ENCODE results near the gene HMG20B.
"Not testable (repeated sequence)": the region's sequence is repeated elsewhere in the genome, so short reads cannot be mapped to it uniquely, and the experiment has no call there.

HMG20B gene

DNA sequence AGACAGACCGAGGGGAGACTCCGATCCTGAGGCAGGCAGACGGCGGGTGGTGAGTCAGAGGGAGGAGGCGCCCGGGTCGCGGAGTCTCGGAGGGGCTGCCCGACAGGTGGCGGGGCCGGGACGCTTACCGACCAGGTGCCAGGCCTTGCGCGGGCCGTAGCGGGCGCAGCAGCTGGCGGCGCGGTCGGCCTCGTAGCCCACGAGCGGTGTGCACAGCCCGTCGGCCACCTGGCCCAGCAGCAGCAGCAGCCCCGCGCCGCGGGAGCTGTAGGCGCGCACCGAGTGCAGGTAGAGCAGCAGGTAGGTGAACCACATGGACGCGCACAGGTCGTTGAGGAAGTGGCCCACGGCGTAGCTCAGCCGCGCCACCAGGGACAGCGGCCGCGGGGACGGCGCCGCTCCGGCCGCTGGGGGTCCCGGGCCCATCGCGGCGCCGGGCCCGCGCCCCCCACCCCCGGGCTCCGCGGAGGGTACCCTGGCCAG is 15.7 kb upstream of the HMG20B start:
- DNase-seq = peak; percentile 73 to 76

DNA sequence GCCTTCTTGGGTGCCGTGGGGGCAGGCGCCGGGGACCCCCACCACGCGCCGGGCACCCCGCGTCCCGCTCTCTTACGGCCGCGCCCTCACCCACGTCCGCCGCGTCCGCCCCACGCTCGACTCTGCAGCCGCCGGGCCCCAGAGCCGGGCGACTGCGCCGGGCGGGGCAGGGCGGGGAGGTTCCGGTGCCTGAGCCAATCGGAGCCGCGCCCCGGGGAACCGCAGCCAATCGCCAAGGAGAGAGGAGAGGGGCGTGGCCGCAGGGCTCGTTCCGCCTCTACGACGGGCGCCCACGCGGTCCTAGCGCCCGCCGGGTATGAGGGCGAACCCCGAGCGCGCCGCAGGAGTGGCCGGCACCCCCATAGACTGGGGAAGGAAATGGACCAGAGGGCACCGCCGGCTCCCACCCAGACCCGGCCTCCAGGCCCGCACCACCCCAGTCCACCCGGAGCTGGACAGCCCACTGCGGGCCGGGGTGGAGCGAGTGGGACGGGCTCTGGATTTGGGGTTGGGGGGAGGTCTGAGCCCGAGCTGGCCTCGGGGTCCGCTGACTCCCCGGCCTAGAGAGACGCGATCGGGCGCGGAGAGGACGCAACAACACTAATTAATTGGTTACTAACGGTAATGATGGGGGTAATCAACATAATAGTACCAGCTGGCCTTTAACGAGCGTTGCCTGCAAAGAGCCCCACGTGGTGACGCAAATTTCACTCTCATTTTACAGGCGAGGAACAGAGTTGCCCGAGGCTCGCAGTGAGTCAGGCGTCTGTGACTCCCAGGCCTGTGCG is 15.1 kb upstream of the HMG20B start, which contains the start of gene MFSD12:
Gene MFSD12 (minus strand): TSS at position 126 of the 788 bp plus-strand sequence. CDS start 183 bp downstream, outside the sequence.
- DNase-seq = peak; percentile 97 to 98

DNA sequence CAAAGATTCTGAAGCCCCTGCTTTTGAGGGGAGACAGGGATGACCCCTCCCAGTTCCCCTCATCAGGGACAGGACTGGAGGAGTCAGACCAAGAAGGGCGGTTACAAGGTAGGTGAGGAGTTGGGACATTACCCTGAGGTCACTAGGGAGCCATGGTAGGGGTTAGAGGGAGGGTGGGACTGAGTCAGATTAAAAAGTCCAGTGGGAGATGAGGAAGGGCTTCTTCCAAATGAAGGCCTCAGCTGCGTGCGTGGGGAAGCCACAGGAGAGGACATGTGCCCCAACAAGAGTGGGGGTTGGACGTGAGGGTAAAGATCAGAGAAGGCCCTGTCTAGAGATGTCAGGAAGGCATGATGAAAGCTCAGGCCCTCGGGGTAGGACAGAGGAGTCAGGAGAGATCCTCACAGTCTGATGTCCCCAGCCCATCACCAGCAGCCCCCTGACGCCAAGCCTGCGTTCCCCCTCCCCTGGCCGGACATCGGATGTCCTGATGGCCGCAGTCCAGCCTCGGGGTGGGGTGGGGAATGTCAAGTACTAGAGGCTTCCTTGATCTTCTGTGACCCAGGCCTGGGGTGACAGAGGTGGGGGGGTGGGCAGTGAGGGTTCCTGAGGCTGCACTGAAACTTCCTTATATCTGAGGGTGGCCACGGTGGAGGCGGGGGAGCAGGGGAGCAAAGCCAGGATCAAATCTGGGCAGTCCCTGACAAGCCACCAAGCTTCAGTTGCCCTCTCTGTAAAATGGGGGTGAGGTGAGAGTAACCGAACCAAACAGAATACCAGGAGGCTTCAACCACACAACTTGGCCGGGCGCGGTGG is 8.8 kb upstream of the HMG20B start:
- no peak for DNase-seq

DNA sequence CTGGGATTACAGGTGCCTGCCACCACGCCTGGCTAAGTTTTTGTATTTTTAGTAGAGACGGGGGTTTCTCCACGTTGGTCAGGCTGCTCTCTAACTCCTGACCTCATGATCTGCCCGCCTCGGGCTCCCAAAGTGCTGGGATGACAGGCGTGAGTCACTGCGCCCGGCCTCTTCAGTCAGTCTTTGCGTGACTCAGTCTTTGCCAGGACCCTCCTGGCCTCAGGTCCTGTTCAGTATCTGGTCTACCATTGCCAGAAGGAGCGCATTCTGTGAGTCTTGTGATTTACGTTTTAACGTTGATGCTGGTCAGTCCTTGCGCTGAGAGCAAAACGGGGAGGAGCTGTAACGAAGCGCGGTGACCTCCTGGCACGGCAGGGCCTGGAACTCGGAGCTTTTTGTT is 7.6 kb upstream of the HMG20B start:
- no peak for DNase-seq

DNA sequence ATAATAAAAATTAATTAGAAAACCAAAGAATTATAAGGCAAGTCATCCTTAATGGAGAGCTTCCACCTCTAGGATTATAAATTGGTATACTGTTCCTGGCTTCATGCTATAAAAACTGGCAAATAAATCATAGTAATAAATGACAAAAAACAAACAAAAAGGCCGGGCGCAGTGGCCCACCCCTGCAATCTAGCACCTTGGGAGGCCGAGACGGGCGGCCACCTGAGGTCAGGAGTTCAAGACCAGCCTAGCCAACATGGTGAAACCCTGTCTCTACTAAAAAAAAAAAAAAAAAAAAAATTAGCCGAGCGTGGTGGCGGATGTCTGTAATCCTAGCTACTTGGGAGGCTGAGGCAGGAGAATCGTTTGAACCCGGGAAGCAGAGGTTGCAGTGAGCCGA is 2.7 kb upstream of the HMG20B start:
- DNase-seq = not testable (repeated sequence)

DNA sequence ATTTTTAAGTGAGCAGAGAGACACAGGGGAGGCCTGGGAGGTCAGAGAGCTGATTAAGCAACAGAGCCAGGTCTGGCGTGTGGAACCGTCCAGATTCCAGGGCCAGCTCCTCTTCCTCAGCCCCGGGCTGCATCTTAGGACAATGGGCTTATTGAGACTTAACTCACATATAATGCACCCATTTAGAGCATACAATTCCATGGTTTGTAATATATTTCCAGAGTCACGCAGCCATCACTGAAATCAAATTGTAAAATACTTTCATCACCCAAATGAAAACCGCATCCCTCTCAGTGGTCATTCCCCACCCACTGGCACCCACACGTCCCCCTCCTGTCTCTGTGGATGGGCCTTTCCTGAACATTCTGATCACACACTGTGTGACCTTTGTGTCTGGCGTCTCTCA is 2.1 kb upstream of the HMG20B start:
- no peak for DNase-seq

DNA sequence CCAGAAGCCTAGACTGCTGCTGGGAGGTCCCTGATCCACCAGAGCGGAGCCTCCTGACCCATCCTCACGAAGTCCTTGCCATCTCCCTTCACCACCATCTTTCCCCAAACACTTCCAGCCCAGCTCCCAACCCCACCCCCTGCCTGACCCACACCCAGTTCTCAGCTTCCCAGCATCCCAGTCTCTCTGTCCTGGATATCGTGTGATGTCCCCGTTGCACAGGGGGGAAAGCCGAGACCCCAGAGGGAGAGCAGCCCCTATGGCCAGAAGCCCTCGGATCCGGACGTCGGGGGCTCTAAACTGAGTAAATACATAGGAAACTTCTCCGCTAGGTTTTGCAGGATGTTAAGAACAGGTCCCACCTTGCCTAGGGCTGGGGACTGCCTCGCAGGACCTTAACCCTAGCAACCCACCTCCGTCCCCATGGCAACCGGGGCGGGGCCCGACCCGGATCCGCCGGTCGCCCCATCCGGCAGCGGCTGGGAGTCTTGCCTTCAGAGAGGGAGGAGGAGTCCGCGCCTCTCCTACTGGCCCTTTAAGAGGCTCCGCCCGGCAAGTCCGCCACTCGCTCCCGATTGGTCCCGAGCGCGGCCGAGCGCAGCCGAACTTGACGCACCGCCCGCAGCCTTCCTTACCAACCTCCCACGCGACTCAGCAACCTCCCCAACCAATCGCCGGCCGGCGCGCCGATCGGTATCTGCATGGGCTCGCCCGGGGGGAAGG is 451 bp upstream of the HMG20B start:
- peak; percentile 99 to 100 for DNase-seq

DNA sequence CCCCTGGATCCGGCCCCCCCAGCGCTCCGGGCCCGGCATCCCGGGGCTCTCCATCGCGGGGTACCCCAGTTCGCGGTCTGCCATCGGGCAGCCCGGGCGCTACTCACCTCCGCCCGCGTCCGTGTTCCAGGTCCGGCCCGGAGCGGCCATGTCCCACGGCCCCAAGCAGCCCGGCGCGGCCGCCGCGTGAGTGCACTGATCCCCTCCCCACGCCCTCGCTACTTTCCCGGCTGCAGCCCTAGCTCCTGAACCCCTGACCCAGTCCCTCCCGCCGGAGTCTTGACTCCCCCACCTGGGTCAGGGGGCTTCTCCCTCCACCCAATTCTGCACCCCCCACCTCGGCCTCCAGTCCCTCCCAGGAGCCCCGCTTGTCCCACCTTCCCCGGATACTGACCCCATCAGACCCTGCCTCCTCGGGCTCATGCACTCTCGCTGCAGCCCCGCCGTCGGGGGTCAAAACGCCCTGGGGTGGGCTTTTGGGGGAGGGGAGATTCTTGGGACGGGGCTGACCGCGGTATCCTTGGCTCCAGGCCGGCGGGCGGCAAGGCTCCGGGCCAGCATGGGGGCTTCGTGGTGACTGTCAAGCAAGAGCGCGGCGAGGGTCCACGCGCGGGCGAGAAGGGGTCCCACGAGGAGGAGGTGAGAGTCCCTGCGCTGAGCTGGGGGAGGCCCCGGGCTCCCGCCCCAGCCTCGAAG is 566 bp downstream of the HMG20B start:
- DNase-seq = peak; percentile 36 to 40

DNA sequence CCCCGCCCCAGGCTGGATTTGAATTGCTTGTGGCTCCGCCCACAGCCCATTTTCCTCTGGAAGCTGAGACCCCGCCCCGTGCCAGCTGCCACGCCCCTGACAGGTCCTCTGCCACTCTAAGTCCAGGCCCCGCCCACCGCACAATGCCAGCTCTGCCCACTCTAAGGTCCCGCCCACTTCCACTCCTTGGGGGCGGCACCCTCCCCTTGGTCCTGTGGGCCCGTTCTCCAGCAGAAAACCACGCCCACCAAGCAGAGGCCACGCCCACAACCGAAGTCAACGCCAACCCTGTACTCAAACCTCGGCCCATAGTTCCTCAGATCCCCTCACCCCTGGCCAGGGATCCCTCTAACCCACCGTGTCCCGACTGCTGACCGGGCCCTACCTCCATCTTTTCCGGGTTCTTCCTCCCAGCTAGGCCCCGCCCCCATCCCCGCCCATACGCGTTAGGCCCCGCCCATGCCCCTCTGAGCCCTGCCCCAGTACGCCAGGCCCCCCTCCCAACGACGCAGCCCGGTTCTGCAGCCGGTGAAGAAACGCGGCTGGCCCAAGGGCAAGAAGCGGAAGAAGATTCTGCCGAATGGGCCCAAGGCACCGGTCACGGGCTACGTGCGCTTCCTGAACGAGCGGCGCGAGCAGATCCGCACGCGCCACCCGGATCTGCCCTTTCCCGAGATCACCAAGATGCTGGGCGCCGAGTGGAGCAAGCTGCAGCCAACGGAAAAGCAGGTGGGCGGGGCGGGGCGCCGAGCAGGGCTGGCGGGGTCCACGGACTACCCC is 1.3 kb downstream of the HMG20B start:
- DNase-seq = peak; percentile 82 to 95

DNA sequence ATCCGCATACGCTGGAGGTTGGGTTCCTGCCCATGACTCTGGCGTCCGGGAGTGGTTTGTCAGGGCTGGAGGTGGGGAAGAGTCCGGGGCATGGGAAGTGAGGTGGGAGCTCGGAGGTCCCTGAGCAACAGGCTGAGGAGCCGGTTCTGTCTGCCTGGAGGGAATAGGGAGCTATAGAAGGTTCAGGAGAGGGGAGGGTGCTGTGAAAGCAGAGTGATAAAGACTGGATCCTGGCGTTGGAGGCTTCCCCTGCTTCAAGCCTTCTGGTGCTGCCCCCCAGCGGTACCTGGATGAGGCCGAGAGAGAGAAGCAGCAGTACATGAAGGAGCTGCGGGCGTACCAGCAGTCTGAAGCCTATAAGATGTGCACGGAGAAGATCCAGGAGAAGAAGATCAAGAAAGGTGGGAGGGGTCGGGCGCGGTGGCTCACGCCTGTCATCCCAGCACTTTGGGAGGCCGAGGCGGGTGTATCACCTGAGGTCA is 2.6 kb downstream of the HMG20B start:
- DNase-seq = no peak

DNA sequence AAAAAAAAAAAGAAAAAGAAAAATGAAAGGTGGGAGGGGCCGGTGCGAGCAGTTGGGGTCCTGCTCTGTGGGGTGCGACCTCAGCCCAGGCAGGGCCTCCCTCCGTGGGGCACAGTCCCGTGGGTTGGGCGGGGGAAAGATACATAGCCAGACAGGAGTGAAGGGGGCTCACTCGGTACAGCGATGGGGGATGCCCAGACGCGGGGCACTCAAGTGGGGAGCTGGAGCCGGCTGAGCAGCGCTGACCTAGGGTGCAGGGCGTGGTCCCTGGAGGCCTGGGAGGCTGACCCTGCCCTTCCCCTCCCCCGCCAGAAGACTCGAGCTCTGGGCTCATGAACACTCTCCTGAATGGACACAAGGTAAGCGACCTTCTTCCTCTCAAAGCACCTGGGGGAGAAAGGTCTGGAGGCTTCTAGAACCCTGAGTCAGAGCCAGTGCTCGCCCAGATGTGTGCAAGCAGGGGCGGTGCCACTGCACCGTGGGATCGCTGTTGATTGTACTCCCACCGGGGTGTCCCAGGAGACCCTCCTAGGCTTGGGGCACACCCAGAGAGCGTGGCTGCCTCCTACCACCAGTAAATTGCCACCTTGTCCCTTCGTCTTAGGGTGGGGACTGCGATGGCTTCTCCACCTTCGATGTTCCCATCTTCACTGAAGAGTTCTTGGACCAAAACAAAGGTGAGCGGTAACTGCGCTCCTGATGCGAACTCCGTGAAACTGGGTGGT is 3.4 kb downstream of the HMG20B start:
- DNase-seq = no peak

DNA sequence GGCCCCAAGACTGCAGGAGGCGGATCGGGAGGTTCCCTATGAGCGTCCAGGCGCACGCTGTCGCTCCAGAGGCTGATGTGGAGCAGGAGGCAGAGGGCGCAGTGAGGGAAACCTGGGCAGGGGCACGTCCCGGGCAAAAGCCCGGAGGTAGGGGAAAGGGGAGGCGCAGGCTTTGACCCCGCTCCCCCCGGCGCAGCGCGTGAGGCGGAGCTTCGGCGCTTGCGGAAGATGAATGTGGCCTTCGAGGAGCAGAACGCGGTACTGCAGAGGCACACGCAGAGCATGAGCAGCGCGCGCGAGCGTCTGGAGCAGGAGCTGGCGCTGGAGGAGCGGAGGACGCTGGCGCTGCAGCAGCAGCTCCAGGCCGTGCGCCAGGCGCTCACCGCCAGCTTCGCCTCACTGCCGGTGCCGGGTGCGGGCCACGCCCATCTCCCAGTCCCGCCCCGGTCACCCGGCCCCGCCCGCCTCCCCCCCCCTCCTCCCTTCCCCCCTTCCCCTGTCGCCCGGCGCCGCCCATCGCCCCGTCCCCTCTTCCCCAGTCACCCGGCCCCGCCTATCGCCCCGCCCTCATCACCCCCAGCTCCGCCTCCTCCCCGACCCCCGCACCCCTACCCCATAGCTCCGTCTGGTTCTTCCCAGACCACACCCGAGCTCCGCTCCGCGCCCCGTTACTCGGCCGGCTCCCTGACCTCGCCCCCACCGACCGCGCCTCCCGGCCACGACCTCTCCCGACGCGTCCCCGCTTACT is 4.1 kb downstream of the HMG20B start:
- no peak for DNase-seq

DNA sequence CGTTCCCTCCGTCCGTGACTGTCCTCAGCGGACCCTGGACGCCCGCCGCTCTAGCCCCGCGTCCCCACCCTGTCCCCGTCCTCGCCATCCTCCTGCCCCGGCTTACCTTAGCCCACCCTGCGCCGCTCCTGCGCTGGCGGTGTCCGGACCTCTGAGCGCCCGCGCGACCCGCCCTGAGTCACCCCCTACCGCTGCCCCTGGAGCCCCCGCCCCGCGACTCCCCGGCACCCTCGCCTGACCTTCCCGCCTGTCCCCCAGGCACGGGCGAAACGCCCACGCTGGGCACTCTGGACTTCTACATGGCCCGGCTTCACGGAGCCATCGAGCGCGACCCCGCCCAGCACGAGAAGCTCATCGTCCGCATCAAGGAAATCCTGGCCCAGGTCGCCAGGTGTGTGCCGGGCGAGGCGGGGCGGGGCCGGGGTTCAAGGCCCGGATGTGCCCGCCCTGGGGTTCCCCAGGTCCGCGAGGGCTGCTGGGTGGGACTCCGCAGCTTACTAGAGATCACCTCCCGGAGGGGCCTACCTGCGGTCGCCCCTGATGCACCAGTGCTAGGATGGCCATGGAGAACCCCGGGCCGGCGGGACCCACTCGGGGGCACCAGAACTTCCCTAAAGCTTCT is 5.1 kb downstream of the HMG20B start:
- DNase-seq = no peak

DNA sequence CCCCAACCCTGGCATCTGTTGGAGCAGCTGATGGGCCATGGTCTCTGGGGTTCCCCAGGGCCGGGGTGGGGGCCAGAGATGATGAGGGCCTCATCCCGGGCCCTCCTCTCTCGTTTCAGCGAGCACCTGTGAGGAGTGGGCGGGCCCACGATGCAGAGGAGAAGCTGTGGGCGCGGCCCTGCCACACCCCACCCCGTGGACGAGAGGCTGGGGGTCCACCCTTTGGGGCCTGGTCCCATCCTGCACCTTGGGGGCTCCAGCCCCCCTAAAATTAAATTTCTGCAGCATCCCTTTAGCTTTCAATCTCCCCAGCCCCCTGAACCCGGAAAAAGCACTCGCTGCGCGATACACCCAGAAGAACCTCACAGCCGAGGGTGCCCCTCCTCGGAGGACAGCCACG is 5.6 kb downstream of the HMG20B start:
- no peak for DNase-seq

DNA sequence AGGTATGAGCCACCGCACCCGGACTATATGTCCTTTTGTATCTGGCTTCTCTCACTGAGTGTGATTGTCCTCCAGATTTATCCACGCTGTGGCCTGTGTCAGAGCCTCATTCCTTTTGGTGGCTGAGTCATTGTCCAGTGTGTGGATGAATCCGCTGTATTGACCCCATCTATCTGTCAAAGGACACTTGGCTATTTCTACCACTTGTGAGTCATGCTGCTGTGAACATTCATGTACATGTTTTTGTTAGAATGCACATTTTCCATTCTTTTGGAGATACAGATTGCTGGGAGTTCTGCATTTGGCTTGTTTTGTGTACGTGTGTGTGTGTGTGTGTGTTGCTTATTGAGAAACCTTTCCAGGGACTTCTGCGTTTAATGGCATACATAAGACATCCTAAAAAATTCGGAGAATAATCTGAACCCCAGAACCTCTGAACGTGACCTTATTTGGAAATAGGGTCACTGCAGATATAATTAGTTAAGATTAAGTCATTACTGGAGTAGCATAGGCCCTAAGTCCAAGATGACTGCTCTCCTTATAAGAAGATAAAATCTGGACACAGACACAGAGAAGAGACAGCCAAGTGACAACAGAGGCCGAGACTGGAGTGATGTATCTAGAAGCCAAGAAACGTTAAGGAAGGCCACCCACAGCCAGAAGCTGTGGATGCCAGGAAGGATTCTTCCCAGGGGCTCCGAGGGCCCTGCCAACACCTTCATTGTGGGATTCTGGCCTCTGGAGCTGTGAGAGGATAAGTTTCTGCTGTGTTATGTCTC is 7.6 kb downstream of the HMG20B start:
- no peak for DNase-seq

DNA sequence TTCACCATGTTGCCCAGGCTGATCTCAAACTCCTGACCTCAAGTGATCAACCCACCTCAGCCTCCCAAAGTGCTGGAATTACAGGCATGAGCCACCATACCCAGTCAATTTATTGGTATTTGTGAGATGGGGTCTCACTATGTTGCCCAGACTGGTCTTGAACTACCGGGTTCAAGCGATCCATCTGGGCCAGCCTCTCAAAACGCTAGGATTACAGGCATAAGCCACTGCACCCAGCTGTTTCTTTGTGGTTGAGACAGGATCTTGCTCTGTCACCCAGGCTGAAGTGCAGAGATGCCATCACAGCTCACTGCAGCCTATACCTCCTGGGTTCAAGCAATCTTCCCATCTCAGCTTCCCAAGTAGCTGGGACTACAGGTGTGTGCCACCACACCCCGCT is 9.0 kb downstream of the HMG20B start:
- not testable (repeated sequence) for DNase-seq

DNA sequence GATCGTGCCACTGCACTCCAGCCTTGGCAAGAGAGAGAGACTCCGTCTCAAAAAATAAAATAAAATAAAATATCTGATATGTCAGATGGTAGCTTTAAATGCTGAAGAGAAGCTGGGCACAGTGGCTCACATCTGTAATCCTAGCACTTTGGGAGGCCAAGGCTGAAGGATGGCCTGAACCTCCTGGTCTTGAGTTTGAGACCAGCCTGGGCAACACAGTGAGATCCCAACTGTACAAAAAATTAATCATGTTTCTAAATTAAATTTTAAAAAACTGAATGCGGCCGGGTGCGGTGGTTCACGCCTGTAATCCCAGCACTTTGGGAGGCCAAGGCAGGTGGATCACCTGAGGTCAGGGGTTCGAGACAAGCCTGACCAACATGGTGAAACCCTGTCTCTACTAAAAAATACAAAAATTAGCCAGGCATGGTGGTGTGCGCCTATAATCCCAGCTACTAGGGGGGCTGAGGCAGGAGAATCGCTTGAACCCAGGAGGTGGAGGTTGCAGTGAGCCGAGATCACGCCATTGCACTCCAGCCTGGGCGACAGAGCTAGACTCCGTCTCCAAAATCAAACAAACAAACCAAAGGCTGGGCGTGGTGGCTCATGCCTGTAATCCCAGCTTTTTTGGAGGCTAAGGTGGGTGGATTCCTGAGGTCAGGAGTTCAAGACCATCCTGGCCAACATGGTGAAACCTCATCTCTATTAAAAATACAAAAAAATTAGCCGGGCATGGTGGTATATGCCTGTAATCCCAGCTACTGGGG is 11.5 kb downstream of the HMG20B start:
- not testable (repeated sequence) for DNase-seq

All from stimulated activated CD4-positive, alpha-beta T cell treated with anti-CD3 and anti-CD28 coated beads, Interleukin-2, amount 100 ng/mL, for 24 hours (primary cell).